Sciatic nerve (tissue), 2 donors: Measurements from ENCODE around the gene TNS1. TPM values are rescaled to one million over a fixed set of nuclear protein-coding genes. Genes with fewer than 3 reads are reported as not detected.
A peak's percentile ranks its signal among the peaks of the same experiment; 100 is the strongest.
"Not testable (repeated sequence)": the region's sequence is repeated elsewhere in the genome, so short reads cannot be mapped to it uniquely, and the experiment has no call there.

Experiments
- ATAC-seq: fragments of 200-7000 bp; cut with Tn5 transposase; one replicate; pipeline ENCODE4 v1.9.1; 2020; ENCODE audit warnings: mild to moderate bottlenecking, moderate library complexity
- DNase-seq: peaks from one replicate; pipeline ENCODE4 v3.0.0-alpha.2; 2020; ENCODE audit warnings: low spot score
- intact Hi-C: fragments of 100-400 bp; cut with DNase I; formaldehyde crosslinking; loops from one replicate; pipeline ENCODE4 v1.14.2; 2022
- total RNA-seq: library from RNA; stranded (reverse); fragmentation: NEBNext Ultra II Directional; extraction: Animal tissue kit (Norgen Biotek cat#: 25700); gene quantifications from one replicate; pipeline ENCODE4 v1.2.1, GENCODE V29; 2021
- donor health status: DM: no; HTN: no; CAD: no.
- donor health status: DM: no; HTN: no; CAD: no.

The TNS1 gene
- 703 TPM for total RNA-seq

DNA sequence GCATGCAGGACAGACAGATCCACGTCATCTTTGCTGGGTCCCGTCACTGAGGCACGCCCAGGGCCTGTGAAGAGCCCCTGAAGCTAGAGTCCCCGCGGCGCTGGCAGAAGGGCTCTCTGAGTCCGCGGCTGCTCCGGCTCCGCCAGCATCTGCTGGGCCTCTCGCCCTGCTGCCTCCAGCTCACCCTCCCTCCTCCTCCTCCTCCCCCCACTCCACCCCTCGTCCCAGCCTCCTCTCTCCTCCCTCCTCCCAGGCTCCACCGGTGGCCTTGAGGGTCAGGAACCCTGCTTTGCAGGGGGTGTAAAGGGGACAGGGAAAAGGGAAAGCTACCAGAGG, at the start of gene TNS1:
TNS1 (minus strand) TSS at position 151 of the 336 bp plus-strand sequence; CDS start at position 28, 123 bp downstream.
- intact Hi-C loops, result no loop called here
- DNase-seq, result peak; percentile 79

DNA sequence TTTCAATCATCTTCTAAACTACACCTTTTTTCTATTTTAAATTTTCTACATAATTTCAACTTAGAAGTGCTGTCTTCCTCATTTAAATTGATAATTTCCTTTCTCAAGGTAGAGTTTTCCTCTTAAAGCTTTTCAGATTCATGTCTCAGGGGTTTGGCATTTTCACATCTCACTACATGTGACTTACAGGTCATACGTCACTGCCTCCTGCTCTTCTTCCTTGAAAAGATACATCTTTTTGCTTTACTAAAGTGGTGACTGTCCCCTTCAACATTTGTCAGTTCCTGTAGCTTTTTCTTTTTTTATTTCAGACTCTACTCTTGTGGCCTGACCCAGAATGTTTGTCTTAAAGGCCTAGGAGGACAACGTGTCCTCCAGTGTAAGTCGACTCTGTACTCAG, 49.1 kb upstream of the TNS1 start:
- ATAC-seq, result no peak

More for the DNA sequence above, at the start of gene TNS1:
- peak; percentile 80 for ATAC-seq

DNA sequence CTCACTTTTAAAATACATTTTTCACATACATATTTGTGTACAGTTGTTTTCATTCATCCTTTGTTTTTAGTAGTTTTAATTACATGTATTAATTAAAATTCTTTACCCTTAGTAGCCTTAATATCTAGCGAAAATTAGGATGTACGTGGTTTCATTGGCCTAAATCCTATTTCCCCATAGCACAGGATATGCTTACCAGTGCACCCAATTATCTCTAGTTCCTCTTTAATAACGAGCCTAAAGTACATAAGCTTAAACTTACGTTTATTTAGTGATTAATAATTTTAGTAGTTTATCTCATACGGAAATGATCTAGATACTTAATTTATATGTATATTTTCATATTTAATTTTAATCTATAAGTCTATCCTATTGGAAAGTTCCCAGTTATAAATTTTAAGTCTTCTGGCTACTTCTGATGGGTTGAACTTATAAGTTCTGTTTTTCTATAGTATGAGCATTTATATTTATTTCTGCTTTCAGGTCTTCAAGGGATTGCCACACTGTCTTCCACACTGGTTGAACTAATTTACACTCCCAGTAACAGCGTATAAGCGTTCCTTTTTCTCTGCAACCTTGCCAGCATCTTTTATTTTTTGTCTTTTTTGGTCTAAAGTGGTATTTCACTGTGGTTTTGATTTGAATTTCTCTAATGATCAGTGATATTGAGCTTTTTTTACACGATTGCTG, 44.9 kb upstream of the TNS1 start:
- DNase-seq, result no peak
- intact Hi-C loops, result no loop called here
- ATAC-seq, result no peak

More for the DNA sequence above, 49.1 kb upstream of the TNS1 start:
- intact Hi-C loops, result no loop called here
- DNase-seq, result no peak

DNA sequence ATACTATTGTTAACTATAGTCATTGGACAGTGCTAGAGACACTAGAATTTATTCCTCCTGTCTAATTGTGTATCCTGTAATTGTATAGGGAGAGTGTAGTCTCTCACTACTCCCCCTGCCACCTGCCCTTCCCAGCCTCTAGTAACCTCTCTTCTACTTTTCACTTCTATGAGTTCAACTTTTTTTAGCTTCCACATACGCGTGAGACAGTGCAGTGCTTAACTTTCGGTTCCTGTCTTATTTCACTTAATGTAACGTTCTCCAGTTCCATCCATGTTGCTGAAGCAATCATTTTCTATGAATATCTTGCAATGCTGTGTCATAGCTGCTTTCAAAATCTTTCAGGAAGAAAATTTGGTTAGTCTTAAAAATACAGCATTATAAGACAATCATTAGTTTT, 43.4 kb upstream of the TNS1 start:
- ATAC-seq (peak; percentile 62), DNase-seq (no peak)
- intact Hi-C loops, result no loop called here

DNA sequence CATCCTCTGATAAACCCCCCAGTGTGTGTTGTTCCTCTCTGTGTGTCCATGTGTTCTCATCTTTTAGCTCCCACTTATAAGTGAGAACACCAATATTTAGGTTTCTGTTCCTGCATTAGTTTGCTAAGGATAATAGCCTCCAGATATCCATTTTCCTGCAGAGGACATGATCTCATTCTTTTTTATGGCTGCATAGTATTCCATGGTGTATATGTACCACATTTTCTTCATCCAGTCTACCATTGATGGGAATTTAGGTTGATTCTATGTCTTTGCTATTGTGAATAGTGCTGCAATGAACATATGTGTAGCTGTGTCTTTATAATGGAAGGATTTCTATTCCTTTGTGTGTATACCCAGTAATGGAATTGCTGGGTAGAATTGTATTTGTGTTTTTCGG, 41.8 kb upstream of the TNS1 start:
- intact Hi-C loops, ATAC-seq, DNase-seq: not testable (repeated sequence)

DNA sequence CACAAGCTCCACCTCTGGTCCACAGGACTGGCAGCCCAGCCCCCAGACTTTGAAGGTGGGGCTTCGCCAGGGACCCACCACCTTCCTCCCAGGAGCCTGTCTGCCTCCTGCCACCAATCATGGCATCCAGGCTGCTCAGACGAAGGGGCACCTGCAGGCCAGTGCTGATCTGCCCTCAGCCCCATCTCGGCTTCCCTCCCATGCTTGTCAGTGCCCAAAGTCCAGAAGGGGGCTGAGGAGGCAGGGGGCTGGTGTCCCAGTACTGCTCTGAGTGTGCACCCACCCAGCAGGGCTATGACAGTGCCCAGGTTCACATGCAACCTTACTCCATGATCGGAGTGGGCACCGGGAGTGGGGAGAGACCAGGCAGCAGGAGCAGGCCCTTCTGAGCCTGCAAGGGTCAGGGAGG, 40.9 kb upstream of the TNS1 start:
- intact Hi-C loops, result no loop called here
- no peak for DNase-seq
- no peak for ATAC-seq

DNA sequence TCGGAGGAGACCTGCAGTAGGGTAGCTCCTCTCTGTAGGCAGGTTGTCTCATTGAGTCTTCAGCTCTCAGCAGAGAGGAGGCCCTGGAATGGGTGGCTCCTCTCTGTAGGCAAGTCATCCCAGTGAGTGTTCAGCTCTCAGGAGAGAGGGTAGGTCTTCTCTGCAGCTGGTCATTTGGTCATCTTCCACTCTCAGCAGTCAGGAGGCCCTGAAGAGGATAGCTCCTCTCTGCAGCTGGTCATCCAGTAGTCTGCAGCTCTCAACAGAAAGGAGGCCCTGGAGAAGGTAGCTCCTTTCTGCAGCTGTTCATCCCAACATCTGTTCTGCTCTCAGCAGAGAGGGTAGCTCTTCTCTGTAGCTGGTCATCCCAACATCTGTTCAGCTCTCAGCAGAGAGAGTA, 40.3 kb upstream of the TNS1 start:
- ATAC-seq, result no peak
- intact Hi-C loops, result no loop called here
- DNase-seq, result no peak

DNA sequence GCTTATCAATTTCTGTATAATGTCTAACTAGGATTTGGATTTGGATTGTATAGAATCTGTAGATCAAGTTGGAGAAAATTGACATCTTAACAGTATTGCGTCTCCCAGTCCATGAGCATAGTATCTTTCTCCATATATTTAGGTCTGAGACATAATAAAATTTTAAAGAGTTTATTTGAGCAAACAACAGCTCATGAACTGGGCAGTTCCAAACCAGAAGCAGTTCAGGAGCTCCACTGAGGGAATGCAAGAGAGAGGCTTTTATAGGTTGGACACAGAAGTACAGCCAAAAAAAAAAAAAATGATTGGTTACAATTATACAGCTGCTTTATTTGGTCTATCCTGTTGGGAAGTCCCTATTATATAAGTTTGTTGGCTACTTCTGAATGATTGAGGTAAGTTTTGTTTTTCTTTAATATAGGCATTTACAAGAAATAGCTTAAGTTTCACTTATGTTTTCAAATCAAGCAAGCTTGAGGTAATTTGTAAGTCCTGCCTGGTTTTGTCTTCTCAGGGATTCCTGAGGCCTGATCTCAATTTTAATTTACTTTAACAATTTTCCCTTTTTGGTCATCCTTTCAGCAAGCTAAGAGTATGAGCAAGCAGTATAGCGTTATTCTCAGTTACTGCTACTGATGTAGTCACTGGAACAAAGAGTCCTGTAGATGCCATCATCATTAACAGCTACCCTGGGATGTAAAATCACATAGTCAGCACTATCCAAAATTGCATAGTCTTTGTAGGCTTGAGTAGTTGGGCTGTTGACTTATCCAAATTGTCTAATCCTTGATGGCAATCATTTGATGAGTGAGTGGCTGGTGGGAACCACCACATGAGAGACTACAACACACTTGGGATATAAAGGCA, 38.7 kb upstream of the TNS1 start:
- ATAC-seq (no peak), DNase-seq (no peak)
- intact Hi-C loops, result no loop called here

DNA sequence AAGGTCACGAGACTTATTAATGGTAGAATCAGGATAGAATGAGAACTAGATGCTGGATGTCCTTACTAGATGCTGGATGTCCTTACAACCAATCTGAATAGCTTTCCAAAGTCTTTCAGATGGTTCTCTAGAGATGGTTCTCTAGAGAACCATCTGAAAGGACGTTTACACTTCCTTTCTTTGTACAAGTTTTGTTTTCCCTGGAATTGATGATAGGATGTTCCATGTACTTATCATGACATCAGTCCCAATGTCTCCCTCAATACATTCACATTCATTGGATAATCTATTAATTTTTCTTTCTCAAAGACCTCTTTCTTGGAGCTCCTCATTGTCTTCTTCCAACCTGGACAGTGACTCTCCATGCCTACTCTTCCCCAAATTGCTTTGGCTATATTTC, 38.1 kb upstream of the TNS1 start:
- intact Hi-C loops, result no loop called here
- DNase-seq, result no peak
- ATAC-seq, result no peak

DNA sequence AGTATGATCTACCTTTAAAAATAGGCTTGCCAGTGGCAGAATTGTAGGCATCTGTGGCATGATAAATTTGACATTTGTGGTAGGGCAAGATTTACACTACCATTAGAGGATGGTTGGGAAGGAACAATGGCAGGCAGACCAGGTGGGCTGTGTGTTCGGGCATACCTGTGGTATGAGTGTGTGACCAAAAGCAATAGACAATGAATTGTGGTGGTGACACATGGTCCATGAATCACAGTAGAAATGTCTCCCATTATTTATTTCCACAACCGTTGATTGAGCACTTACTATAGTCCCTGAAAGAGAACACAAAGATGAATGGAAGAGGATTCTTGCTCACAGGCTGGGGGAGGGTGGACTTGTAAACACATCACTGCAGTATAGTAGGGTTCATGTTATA, 36.4 kb upstream of the TNS1 start:
- intact Hi-C loops, result no loop called here
- DNase-seq, result no peak

DNA sequence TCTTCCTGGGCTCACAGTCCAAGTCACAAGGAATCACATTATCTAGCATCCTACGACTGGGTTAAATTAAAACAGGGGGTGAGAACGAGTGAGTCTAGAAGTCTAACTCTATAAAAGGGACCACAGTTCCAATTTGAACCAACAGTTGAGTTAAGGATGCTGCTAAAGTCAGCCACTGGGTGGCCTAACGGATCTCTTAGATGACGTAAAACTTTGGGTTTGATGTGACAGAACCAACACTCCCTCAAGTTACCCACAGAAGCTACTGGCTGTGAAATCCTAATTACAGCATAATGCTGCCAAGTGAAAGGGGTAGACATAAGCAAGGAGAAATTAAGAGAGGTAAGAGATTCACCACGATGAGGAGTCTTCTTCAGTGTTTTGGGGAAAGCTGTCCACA, 33.6 kb upstream of the TNS1 start:
- intact Hi-C loops, result no loop called here

More for the DNA sequence above, 36.4 kb upstream of the TNS1 start:
- ATAC-seq, result no peak

DNA sequence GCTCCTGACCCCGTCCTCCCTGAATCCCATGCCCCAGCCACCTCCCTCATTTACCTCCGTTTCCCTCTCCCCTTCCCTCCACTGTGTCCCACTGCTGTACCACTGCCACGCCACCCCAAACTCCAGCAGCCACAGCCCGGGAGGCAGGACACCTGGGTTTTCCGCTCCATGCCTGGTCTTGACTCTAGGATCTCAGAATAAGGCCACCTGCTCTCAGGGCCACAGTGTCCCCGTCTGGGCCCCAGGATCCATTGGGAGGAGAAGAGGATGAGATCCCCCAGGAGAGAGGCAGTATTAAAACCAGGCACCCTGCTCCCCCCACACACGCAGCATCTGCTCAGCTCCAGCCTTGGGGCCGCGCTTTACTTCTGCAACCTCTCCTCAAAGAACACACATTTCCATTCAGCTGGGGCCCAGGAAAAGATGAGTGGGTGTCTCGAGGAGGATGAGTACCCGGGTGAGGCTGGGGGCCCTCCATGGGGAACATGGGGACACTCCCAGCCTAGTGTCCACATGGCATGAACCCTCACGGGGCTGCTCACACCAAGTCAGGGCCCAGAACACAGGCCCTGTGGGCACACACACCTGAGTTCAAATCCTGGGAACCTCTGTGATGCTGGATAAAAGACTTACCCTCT, 32.8 kb upstream of the TNS1 start:
- ATAC-seq, result peak; percentile 3
- DNase-seq, result no peak
- intact Hi-C loops, result no loop called here

More for the DNA sequence above, 33.6 kb upstream of the TNS1 start:
- no peak for ATAC-seq
- no peak for DNase-seq

DNA sequence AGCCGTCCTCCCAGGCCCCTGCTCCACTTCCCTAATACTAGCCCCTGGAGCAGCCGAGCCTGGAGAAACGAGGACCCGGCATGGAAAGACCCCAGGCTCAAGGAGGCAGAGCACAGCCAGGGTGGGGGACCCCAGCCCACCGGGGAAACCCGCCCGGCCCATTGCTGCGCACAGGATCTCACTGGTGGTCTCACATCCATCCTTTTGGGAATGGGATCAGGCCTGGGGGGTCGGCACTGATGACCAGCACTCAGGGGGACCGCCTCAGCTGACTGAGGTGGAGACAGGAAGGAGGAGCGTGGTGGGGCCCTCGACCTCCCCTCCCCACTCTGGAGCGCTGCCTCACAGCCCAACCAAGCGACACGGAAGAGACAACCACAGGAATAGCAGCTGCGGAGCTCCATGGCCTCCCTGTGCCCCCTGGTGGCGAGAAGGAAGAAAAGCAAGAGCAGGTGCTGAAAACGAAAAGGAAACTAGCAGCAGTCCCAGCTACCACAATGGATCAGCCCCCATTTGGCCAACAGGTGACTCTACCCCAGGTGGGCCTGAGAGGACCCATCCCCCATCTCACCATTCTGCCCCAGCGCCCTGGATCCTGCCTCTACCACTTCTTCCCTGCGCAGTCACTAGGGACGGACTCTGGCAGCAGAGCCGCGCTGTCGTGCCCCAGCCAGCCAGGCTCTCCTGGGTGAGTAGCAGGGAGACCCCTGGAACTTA, 31.9 kb upstream of the TNS1 start:
- DNase-seq, result not testable (repeated sequence)
- intact Hi-C loops, result loop anchor here (5.0 kb wide), 1 partner anchor 42 kb away; no protein-coding TSS in a partner anchor
- ATAC-seq, result peak; percentile 88

DNA sequence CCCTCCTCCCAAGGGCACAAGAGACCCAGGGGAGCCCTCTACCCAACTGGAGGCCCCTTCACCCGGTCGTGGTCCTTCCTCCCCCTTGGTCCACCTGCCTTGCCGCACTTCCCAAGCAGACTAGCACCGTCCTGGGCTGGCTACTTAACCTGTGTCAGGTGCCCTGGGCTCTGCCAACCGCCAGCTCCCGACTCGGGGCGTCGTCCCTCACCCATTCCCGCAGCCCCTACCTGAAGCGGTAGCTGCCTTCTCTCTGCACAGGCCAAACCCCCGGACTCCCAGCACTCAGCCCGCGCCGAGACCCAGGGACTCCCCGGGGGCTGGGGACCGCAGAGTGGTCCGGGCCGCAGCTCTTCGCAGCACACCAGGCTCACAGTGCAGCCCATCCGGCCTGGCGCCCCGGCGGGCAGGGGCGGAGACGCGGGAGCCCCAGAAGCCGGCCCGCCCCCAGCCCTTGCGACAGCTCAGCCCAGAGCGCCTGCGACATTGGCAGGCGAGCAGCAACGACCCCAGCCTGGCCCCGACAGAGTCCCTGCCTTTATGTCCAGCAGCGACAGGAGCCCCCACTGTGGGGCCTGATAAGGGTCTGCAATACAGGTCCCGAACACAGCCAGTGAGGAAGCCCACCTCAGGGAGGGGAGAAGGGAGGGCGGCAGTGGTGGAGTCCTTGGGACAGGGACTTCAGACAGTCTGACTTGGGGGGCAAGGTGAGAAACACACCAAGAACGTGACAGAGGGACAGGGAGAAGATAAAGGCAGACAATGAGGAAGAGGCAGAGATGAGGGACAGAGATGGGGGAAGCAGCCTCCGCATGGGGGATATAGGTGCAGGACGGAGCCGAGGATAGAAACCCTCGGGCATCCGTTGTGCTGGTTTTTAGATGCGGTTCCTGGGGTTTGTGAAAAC, 31.0 kb upstream of the TNS1 start:
- DNase-seq, result no peak
- no peak for ATAC-seq
- intact Hi-C loops, result loop anchor here (5.0 kb wide), 1 partner anchor 42 kb away; no protein-coding TSS in a partner anchor

DNA sequence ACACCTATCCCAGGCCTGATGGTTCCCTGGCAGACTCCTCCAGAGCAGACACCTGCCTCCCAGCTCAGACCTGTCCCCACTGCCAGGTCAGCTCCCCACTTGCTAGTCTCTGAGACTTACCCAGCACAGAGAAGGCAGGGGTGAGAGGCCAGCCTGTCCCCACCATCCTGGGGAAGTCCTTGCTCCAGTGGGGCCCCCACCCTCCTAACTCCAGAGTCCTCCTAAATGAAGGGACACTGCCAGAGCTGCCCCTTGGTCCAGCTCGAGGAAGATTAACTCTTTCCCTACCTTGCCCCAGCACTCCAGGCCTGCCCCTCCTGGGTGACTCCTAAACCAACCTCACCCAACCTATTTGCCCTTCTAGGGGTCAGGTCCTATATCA, 30.4 kb upstream of the TNS1 start:
- no peak for DNase-seq
- no peak for ATAC-seq
- intact Hi-C loops, result loop anchor here (5.0 kb wide), 1 partner anchor 41 kb away; no protein-coding TSS in a partner anchor

DNA sequence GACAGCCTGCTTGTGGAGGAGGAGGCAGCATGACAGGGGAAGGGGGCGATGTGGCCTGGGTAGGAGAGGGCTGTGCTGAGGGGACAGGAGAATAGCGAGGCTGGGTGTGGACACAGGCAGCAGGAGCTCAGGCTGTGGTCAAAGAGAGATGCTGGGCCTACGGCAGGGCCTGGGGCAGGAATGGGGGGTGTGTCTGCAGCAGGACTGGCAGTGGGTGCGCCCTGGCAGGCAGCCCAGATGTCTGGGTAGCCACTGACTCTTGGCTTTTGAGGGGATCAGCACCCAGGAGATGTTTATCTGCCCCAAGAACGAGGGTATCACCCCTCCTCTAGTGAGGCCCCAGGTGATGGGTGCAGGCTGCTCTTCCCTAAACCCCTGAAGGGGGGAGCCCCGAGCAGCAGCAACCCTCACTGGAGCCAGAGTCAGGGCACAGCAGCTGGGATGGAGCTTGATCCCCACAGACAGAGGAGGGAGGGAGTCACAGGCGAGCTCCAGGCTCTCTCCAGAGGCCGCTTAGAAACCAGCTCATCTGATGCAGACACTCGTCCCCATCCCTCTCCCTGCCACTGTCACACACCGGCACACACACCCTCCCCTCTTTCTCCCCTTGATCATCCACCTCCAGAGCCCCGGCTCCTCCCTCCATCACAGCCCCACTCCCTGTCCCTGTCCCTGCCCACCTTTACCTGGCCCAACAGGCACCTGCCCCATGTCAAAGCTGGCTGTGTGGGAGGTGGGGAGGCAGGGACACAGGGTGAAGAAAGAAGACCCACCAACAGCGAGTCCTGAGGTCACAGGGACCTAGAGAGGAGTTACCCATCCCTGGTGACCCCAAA, 29.8 kb upstream of the TNS1 start:
- ATAC-seq, result no peak
- intact Hi-C loops, result loop anchor here (5.0 kb wide), 1 partner anchor 40 kb away; no protein-coding TSS in a partner anchor
- no peak for DNase-seq

DNA sequence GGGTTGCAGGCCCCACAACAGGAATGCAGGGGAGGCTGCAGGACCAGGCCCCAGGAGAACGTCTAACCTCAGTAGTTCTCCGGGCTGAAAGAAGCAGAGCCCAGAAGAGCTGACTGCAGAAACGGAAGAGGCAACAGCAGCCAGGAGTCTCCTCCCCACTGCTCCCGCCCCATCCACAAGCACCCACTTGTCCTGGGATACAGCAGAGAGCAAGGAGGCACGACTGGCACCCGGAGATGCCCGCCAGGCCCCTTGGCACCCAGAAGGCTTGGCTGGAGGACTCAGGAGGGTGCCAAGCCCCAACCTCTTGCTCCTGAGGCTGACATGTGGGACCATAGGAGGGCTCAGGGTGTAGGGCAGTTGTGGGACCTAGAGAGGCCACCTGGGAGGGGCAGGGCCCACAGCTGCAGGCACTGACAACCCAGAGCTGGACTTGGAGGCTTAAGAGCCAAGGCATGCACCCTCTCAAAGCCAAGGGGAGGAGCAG, 29.0 kb upstream of the TNS1 start:
- ATAC-seq (no peak), DNase-seq (no peak)
- intact Hi-C loops, result loop anchor here (5.0 kb wide), 1 partner anchor 40 kb away; no protein-coding TSS in a partner anchor
